CD4-positive, alpha-beta T cell treated with Interleukin-1 beta for 1 hour (primary cell): ENCODE data around the gene IFI44.

Experiments used
- DNase-seq, 2 donors: peaks; one replicate each; pipeline ENCODE4 v3.0.0-alpha.2; 2020 to 2022

The IFI44 gene

GRCh38 chr1:78652019-78652560 is 2.5 kb downstream of the IFI44 start:
- DNase-seq: no peak

- no peak for DNase-seq
These were observed 9.3 kb downstream of the IFI44 start for GRCh38 chr1:78658901-78659300.

GRCh38 chr1:78663923-78664322 is 14.3 kb downstream of the IFI44 start:
- no peak for DNase-seq

GRCh38 chr1:78664763-78665162 is 15.1 kb downstream of the IFI44 start:
- no peak for DNase-seq

- no peak for DNase-seq
These were observed 16.2 kb downstream of the IFI44 start for GRCh38 chr1:78665809-78666208.

GRCh38 chr1:78667939-78668338 is 18.3 kb downstream of the IFI44 start:
- DNase-seq: no peak

GRCh38 chr1:78668427-78668826 is 18.8 kb downstream of the IFI44 start:
- no peak for DNase-seq

- no peak for DNase-seq
These were observed 22.8 kb downstream of the IFI44 start for GRCh38 chr1:78672428-78672827.

- DNase-seq: no peak
These were observed 23.5 kb downstream of the IFI44 start for GRCh38 chr1:78673120-78673519.

GRCh38 chr1:78676347-78676982 is 26.8 kb downstream of the IFI44 start:
- peak; percentile 31 to 65 for DNase-seq

- DNase-seq: no peak
These were observed 27.4 kb downstream of the IFI44 start for GRCh38 chr1:78676993-78677392.

GRCh38 chr1:78677788-78678187 is 28.2 kb downstream of the IFI44 start:
- no peak for DNase-seq

GRCh38 chr1:78678324-78678723 is 28.7 kb downstream of the IFI44 start:
- no peak for DNase-seq

- no peak for DNase-seq
These were observed 31.6 kb downstream of the IFI44 start for GRCh38 chr1:78681265-78681664.

- DNase-seq: no peak
These were observed 32.9 kb downstream of the IFI44 start for GRCh38 chr1:78682496-78682895.

GRCh38 chr1:78683079-78683478 is 33.4 kb downstream of the IFI44 start:
- no peak for DNase-seq

GRCh38 chr1:78687315-78687714 is 37.7 kb downstream of the IFI44 start:
- no peak for DNase-seq

GRCh38 chr1:78687914-78688313 is 38.3 kb downstream of the IFI44 start:
- DNase-seq: no peak

- no peak for DNase-seq
These were observed 39.1 kb downstream of the IFI44 start for GRCh38 chr1:78688697-78689096.

- DNase-seq: no peak
These were observed 40.9 kb downstream of the IFI44 start for GRCh38 chr1:78690516-78690915.

- no peak for DNase-seq
These were observed 42.5 kb downstream of the IFI44 start for GRCh38 chr1:78691995-78692747.

- no peak for DNase-seq
These were observed 50.2 kb downstream of the IFI44 start for GRCh38 chr1:78699813-78700212.

GRCh38 chr1:78702426-78702825 is 52.8 kb downstream of the IFI44 start:
- DNase-seq: no peak

- no peak for DNase-seq
These were observed 54.2 kb downstream of the IFI44 start for GRCh38 chr1:78703806-78704205.
